Activated T-cell treated with anti-CD3 and anti-CD28 coated beads, Interleukin-2, amount 50 U/mL, for 72 hours (primary cell): ENCODE measurements around the gene GGT6. TPM values are rescaled to one million over a fixed set of nuclear protein-coding genes. Genes with fewer than 3 reads are reported as not detected.
"Not testable (repeated sequence)": the region's sequence is repeated elsewhere in the genome, so short reads cannot be mapped to it uniquely, and the experiment has no call there.

Experiments
- ATAC-seq, 2 donors: fragments of 150-1000 bp; cut with Tn5 transposase; replicated peaks in 1 of 2; 2 replicates each; pipeline ENCODE4 v1.10.0; 2021; ENCODE audit warnings: moderate library complexity in 2 of 2, mild to moderate bottlenecking in 1 of 2
- DNase-seq, 2 donors: peaks; one replicate each; pipeline ENCODE4 v3.0.0; 2021 to 2022; ENCODE audit warnings: mixed read lengths in 1 of 2
- H3K27ac Mint-ChIP-seq: one replicate; pipeline ENCODE4 v1.8.0; 2022; ENCODE audit warnings: mild to moderate bottlenecking, moderate library complexity, mixed read lengths
- H3K27me3 Mint-ChIP-seq: one replicate; pipeline ENCODE4 v1.8.0; 2022; ENCODE audit warnings: low read depth, mixed read lengths
- H3K36me3 Mint-ChIP-seq, 2 donors: one replicate each; pipeline ENCODE4 v1.8.0; 2022; ENCODE audit warnings: mixed read lengths in 2 of 2, mild to moderate bottlenecking in 1 of 2; ENCODE audit not compliant: insufficient read depth in 2 of 2
- H3K4me1 Mint-ChIP-seq: one replicate; pipeline ENCODE4 v1.8.0; 2022; ENCODE audit warnings: low read depth, mixed read lengths
- H3K4me3 Mint-ChIP-seq, 2 donors: one replicate each; pipeline ENCODE4 v1.8.0; 2022; ENCODE audit warnings: mild to moderate bottlenecking in 2 of 2, mixed read lengths in 2 of 2, moderate library complexity in 2 of 2
- H3K9me3 Mint-ChIP-seq, 2 donors: one replicate each; pipeline ENCODE4 v1.8.0; 2022; ENCODE audit warnings: mixed read lengths in 2 of 2
- total RNA-seq, 2 donors: library from RNA; stranded (reverse); gene quantifications; one replicate each; pipeline ENCODE4 v1.2.3, GENCODE V29; 2022

Gene GGT6, protein sequence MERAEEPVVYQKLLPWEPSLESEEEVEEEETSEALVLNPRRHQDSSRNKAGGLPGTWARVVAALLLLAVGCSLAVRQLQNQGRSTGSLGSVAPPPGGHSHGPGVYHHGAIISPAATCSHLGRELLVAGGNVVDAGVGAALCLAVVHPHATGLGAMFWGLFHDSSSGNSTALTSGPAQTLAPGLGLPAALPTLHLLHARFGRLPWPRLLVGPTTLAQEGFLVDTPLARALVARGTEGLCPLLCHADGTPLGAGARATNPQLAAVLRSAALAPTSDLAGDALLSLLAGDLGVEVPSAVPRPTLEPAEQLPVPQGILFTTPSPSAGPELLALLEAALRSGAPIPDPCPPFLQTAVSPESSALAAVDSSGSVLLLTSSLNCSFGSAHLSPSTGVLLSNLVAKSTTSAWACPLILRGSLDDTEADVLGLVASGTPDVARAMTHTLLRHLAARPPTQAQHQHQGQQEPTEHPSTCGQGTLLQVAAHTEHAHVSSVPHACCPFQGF
- total RNA-seq = not detected

DNA sequence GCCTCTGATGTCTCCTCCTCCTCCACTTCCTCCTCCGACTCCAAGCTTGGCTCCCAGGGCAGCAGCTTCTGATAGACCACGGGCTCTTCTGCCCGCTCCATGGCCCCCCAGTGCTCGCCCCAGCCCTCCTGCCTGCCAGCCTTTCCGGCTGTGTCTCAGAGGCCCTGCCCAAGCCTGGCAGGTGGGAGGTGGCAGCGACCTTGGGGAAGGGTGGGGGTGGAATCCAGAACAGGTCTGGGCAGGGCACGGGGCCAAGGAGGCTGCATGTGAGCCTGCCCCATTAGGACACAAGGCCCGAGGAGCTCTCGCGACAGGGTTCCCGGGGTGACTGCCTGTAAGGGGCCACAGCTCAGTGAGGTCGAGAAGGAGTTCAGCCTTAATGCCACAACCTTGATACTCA is at the start of gene GGT6:
GGT6 (minus strand) TSS at position 157 of the 400 bp plus-strand sequence; CDS start at position 101, 56 bp downstream.
- DNase-seq (no peak), ATAC-seq (no peak)
- H3K4me1 Mint-ChIP-seq = peaks cover 55% of the 10 kb centered on the region
- H3K27ac Mint-ChIP-seq = no peak within 1 kb of the TSS
- no peaks in the 10 kb centered on the region for H3K27me3 Mint-ChIP-seq
- peaks cover 0 to 1% of the 10 kb centered on the region in 2 donors for H3K9me3 Mint-ChIP-seq
- peaks cover 0 to 2% of the 10 kb centered on the region in 2 donors for H3K36me3 Mint-ChIP-seq
- no peak within 1 kb of the TSS for H3K4me3 Mint-ChIP-seq

DNA sequence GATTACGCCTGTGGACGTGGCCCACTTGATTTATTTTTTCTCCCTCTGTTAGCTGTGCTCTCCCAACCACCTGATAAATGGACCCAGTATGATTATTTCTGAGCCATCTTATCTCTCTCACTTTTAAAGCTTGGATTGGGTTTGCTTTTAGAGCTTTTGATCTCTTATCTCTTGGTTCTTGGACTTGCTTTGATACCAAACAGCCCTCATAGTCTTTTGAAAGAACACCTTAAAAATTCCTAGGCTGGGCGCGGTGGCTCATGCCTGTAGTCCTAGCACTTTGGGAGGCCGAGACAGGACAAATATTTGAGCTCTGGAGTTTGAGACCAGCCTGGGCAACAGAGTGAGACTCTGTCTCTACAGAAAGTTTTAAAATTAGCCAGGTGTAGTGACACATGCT is 49.8 kb upstream of the GGT6 start:
- no peak for ATAC-seq
- H3K36me3 Mint-ChIP-seq = no peaks in the 10 kb centered on the region
- DNase-seq = no peak
- no peaks in the 10 kb centered on the region for H3K9me3 Mint-ChIP-seq
- no peaks in the 10 kb centered on the region for H3K4me1 Mint-ChIP-seq
- H3K27me3 Mint-ChIP-seq = peaks cover 24% of the 10 kb centered on the region
- H3K4me3 Mint-ChIP-seq = no peak overlapping the region
- H3K27ac Mint-ChIP-seq = no peak overlapping the region

DNA sequence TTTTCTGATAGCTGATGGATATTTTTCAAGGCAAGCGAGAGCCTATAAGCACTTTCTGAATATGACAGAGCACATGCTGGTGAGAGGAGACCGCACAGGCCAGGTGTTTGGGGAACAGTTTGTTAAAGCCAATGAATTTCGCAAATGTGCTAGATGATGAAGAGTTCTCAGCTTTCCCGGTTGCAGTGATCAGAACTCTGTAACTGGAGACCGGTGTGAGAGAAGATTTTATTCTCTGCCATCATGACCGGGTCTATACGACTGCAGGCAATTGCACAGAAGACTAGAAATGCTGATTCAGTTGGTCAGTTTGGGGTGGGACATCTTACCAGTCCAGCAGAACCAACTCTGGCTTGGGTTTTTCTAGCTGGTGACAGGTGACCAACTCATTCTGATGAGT is 49.4 kb upstream of the GGT6 start:
- Mint-ChIP-seq H3K27me3 (peaks cover 24% of the 10 kb centered on the region), H3K4me1 (no peaks in the 10 kb centered on the region), H3K27ac (no peak overlapping the region), H3K9me3 (no peaks in the 10 kb centered on the region), H3K36me3 (no peaks in the 10 kb centered on the region), H3K4me3 (no peak overlapping the region)
- ATAC-seq = no peak
- no peak for DNase-seq

DNA sequence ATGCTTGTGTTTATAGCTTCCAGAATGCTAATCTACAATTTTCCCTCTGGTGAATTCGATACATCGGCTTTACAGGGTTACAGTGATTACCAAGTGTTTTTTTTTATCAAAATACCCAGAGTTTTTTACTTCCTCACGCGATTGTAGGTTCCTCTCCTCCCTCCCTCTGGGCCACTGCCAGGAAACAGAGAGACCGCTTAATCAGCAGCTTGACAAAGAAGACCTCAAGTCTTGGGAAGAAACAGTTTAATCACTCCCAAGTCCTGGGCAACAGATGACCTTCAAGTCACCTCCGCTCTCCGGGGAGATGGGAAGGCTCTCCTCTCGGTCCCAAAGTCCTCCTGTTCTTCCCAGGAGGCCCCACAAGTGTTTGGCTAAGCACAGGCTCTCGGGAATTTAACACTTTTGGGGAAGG is 47.4 kb upstream of the GGT6 start:
- Mint-ChIP-seq H3K27ac (no peak overlapping the region), H3K27me3 (peaks cover 24% of the 10 kb centered on the region), H3K36me3 (no peaks in the 10 kb centered on the region), H3K4me1 (no peaks in the 10 kb centered on the region), H3K9me3 (no peaks in the 10 kb centered on the region), H3K4me3 (no peak overlapping the region)
- DNase-seq = no peak
- no peak for ATAC-seq

DNA sequence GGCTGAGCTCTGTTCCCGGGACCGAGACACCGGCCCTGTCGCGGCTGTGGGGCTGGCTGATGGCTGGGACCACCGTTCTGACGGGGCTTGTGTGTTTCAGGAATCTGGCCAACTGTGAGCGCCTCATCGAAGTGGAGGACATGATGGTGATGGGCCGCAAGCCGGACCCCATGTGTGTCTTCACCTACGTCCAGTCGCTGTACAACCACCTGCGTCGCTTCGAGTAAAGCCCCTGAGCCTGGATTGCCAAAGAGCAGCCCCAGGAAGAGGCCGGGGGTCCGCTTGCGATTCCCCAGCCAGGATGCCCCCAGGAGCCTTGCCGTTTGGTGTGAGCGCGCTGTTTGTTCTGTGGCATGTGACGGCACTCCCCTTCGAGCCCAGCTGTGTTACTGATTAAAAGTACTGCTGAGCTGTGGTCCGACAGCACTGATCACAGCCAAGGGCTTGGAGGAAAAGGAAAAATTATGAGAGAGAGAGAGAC is 46.9 kb upstream of the GGT6 start:
- no peak overlapping the region for H3K27ac Mint-ChIP-seq
- H3K4me3 Mint-ChIP-seq = no peak overlapping the region
- ATAC-seq = no peak
- DNase-seq = no peak
- H3K36me3 Mint-ChIP-seq = no peaks in the 10 kb centered on the region
- H3K27me3 Mint-ChIP-seq = peaks cover 24% of the 10 kb centered on the region
- H3K9me3 Mint-ChIP-seq = no peaks in the 10 kb centered on the region
- H3K4me1 Mint-ChIP-seq = no peaks in the 10 kb centered on the region

DNA sequence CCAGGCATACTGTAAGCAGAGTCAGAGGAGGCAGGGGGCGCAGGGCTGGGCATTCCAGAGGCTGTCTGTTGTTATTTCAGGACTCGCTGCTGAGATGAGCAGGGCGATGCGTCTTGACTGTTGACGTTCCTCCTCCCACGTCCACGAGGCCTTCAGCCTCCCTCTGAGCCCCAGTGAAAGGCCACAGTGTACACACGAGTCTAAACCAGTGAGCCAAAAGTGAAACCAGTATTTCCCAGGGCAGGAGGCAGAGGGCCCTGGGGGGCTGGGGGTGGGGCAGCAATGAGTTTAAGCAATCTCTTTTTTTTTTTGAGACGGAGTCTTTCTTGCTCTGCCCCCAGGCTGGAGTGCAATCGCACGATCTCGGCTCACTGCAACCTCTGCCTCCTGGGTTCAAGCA is 45.4 kb upstream of the GGT6 start:
- Mint-ChIP-seq H3K36me3 (no peaks in the 10 kb centered on the region), H3K27ac (no peak overlapping the region), H3K4me1 (no peaks in the 10 kb centered on the region), H3K9me3 (no peaks in the 10 kb centered on the region), H3K4me3 (no peak overlapping the region), H3K27me3 (peaks cover 24% of the 10 kb centered on the region)
- DNase-seq = no peak
- no peak for ATAC-seq

DNA sequence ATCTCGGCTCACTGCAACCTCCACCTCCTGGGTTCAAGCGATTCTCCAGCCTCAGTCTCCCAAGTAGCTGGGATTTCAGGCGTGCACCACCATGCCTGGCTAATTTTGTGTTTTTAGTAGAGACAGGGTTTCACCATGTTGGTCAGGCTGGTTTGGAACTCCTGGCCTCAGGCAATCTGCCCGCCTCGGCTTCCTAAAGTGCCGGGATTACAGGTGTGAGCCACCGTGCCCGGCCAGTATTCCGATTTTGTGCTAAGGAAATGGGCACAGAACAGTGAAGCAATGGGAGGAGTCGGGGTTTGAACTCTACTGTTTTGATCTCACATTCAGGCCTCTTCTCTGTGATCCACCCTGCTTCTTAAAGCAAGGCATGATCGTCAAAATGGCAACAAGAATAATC is 44.4 kb upstream of the GGT6 start:
- H3K27me3 Mint-ChIP-seq = peaks cover 22% of the 10 kb centered on the region
- DNase-seq, H3K9me3 Mint-ChIP-seq, H3K27ac Mint-ChIP-seq, H3K4me1 Mint-ChIP-seq, ATAC-seq, H3K4me3 Mint-ChIP-seq, H3K36me3 Mint-ChIP-seq: not testable (repeated sequence)

DNA sequence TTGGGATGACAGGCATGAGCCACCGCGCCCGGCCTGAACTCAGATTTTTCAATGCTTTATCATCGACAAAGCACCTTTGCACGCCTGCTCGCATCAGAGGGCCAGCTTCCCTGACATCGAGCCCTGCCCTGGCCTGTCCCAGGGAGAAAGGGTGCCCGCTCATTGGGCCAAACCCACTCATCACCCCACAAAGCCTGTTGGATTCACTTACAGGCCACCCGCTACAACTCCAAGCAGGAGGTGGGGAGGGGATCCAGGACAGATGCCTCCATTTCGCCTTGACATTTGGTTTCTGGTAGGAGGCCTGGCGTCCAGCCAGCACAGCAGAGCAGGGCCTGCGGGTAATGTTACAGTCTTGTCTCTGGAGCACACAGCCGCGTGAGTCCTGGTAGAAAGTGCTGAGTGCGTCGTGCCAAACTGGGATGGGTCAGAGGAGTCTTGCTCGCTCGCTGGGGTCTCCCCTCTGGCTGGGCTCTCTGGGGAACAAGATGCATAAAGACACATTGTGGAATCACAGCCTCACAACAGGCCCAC is 43.8 kb upstream of the GGT6 start:
- Mint-ChIP-seq H3K27me3 (peaks cover 17% of the 10 kb centered on the region), H3K4me1 (no peaks in the 10 kb centered on the region), H3K4me3 (no peak overlapping the region), H3K9me3 (no peaks in the 10 kb centered on the region), H3K36me3 (no peaks in the 10 kb centered on the region), H3K27ac (no peak overlapping the region)
- no peak for DNase-seq
- no peak for ATAC-seq

DNA sequence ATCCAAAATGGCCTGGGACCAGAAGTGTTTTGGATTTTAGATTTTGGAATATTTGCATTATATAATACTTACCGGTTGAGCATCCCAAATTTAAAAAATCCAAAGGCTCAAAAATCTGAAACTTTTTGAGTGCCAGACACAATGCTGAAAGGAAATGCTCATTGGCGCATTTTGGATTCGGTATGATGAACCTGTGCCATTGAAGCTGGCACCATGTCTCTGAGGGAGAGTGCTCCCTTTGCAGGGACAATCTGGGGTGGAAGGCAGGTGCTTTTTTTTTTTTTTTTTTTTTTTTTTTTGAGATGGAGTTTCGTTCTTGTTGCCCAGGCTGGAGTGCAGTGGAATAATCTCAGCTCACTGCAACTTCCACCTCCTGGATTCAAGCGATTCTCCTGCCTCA is 41.7 kb upstream of the GGT6 start:
- no peaks in the 10 kb centered on the region for H3K27me3 Mint-ChIP-seq
- no peak overlapping the region for H3K4me3 Mint-ChIP-seq
- ATAC-seq (no peak), DNase-seq (no peak)
- no peak overlapping the region for H3K27ac Mint-ChIP-seq
- no peaks in the 10 kb centered on the region for H3K4me1 Mint-ChIP-seq
- H3K36me3 Mint-ChIP-seq = no peaks in the 10 kb centered on the region
- no peaks in the 10 kb centered on the region for H3K9me3 Mint-ChIP-seq

DNA sequence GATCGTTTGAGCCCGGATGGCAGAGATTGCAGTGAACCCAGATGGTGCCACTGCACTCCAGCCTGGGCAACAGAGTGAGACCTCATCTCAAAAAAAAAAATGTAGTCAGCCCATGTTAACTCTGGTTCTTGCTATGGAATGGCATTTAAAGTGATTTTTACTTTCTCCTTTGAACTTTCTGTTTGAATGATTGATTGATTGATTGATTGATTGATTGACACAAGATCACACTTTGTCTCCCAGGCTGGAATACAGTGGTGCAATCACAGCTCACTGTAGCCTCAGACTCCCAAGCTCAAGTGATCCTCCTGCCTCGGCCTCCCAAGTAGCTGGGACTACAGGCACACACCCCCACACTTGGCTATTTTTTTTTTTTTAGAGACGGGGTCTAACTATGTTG is 40.9 kb upstream of the GGT6 start:
- Mint-ChIP-seq H3K27me3 (no peaks in the 10 kb centered on the region), H3K36me3 (no peaks in the 10 kb centered on the region), H3K9me3 (no peaks in the 10 kb centered on the region), H3K4me1 (no peaks in the 10 kb centered on the region), H3K27ac (no peak overlapping the region), H3K4me3 (no peak overlapping the region)
- no peak for DNase-seq
- no peak for ATAC-seq

DNA sequence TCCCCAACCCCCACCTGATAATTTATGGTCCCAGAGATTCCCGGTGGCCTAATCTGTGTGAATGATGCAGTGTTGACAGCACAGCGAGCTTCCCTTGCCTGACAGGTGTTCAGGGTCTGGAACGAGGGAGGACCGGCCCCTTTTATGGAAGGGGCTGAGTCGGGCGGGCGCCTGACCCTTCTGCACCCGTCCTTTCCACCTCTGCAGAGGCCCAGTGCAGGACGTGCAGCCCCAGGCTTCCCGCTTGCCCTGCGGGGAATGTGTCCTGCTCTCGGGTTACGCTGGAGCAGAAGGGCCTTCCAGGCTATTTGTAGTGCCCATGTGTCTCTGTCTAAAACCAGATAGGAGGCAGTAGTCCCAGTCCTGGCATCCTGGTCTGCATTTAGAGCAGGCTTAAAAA is 40.2 kb upstream of the GGT6 start:
- Mint-ChIP-seq H3K4me1 (no peaks in the 10 kb centered on the region), H3K27me3 (no peaks in the 10 kb centered on the region), H3K27ac (no peak overlapping the region), H3K36me3 (no peaks in the 10 kb centered on the region), H3K9me3 (no peaks in the 10 kb centered on the region), H3K4me3 (no peak overlapping the region)
- DNase-seq = no peak
- ATAC-seq = no peak

DNA sequence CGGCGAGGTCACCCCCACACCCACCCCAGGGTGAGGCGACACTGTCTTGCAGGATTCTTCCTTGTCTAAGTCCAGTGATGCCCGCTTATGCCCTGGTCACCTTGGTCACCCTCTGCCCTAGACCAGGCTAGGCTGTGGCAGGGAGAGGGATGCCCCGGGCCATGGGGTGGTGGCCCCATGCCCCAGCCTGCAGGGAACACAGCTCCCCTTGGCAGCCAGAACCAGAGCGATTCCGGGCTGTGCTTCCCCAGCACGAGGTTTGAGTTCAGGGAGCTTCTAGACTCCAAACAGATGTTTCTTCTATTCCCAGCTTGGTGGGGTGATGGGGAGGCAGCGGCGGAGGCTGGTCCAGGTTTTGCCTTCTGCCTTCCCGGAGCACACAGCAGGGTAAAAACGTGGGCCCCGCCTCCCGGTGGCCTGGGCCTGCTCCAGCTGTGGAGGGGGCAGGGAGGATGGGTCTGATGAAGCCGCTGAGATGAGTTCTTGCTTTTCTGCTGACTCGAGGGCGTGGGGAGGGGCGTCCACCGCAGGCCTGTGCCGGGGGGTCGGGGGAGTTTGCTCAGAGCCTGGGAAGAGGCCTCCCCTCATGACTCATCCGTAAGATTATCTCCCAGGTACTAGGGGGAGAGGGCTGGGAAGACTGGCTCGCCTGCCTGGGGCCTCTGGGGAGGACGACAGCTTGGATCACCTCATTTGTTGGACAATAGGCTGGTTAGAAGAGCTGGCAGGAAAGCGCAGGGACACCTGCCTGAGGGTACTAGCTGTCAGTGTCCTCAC is 39.3 kb upstream of the GGT6 start:
- Mint-ChIP-seq H3K4me3 (no peak overlapping the region), H3K9me3 (no peaks in the 10 kb centered on the region), H3K4me1 (peaks cover 6% of the 10 kb centered on the region), H3K27ac (no peak overlapping the region), H3K36me3 (no peaks in the 10 kb centered on the region), H3K27me3 (no peaks in the 10 kb centered on the region)
- ATAC-seq (no peak), DNase-seq (no peak)

DNA sequence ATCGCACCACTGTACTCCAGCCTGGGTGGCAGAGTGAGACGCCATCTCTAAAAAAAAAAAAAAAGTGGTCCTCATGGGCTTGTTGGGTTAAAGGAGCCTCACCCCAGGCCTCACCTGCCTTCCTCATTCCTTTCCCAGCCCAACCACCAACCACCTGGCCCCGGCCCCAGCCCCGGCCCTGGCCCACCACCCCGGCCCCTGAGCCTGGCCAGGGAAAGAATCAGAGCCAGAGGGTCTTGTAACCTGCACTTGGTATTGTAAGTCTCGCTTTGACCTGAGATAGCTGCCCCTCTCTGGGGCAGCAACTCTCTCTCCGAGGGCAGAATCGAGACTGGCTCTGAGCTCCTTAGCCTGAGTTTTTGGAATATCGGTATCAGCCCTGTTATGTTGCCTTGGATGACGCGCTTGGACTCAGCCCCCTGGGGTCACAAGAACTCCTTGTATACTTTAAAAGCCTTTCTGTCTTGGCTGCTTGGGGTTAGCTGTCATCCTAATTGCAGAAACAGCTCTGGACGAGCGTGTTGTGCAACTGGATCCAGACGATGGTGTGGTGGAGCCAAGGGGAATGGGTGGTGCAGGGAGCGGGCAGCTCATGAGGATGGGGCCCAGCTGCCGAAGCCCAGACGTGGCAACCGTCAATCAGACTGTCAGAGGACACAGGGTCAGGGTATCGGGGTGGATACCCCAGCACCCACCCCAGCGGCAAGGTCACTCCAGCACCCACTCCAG is 38.6 kb upstream of the GGT6 start:
- ATAC-seq = no peak

More for the DNA sequence above, 38.6 kb upstream of the GGT6 start:
- no peak for DNase-seq
- no peaks in the 10 kb centered on the region for H3K27me3 Mint-ChIP-seq
- H3K36me3 Mint-ChIP-seq = no peaks in the 10 kb centered on the region
- no peak overlapping the region for H3K27ac Mint-ChIP-seq
- H3K9me3 Mint-ChIP-seq = no peaks in the 10 kb centered on the region
- no peak overlapping the region for H3K4me3 Mint-ChIP-seq
- H3K4me1 Mint-ChIP-seq = peaks cover 6% of the 10 kb centered on the region
